GM12878 (cell line): Measurements from ENCODE around the gene ICE2. TPM values are rescaled to one million over a fixed set of nuclear protein-coding genes. Genes with fewer than 3 reads are reported as not detected.

ENCODE experiments used
- ATAC-seq: fragments of 200-7000 bp; cut with Tn5 transposase; 3 replicates; pipeline ENCODE4 v1.9.1; 2020; ENCODE audit warnings: mild to moderate bottlenecking, moderate library complexity
- BruUV-seq: library from RNA; stranded (reverse); fragments of 400-500 nt; replicated peaks from 2 replicates; lab custom pipeline; 2021; lab: Mats Ljungman, UMichigan
- CTCF ChIA-PET: fragments of 300-600 bp; sonication (Branson Sonifier 250); formaldehyde crosslinking; extraction: SDS; loops from one replicate; lab custom pipeline; 2021; ENCODE audit warnings: inconsistent platforms; lab: Yijun Ruan, JAX
- POLR2A ChIA-PET: fragments of 350-600 bp; formaldehyde crosslinking; extraction: SDS; loops from one replicate; lab custom pipeline; 2021; ENCODE audit warnings: inconsistent platforms; lab: Charles Lee
- RAD21 ChIA-PET: fragments of 300-600 bp; sonication (Branson Sonifier 250); formaldehyde crosslinking; loops from one replicate; lab custom pipeline; 2023; ENCODE audit warnings: antibody characterized with exemption; ENCODE audit not compliant: unreplicated experiment; lab: Charles Lee
- SMC1A ChIA-PET: fragments of 300-600 bp; sonication (Branson Sonifier 250); formaldehyde crosslinking; loops from one replicate; lab custom pipeline; 2023; ENCODE audit not compliant: unreplicated experiment, uncharacterized antibody; lab: Charles Lee
- DNase-seq: peaks from one replicate; pipeline ENCODE4 v3.0.0-alpha.2; 2011; ENCODE audit warnings: low read depth, low spot score
- FAIRE-seq: peaks from 3 replicates; lab custom pipeline; 2011; peaks lifted over from hg19 to GRCh38; lab: Jason Lieb, UNC
- H2AFZ ChIP-seq: 2 replicates; pipeline ENCODE4 v1.6.0; 2011; ENCODE audit warnings: low read depth, low read length, control low read depth; ENCODE audit not compliant: control insufficient read depth
- H3K27ac ChIP-seq: 2 replicates; pipeline ENCODE4 v1.5.1; 2011; ENCODE audit warnings: control low read depth; ENCODE audit not compliant: control insufficient read depth, insufficient read depth
- H3K27me3 ChIP-seq, 2 experiments: replicated peaks in 1 of 2; 2 replicates each; pipeline versions ENCODE4 v1.6.0 to v1.6.1; 2011; ENCODE audit warnings: low read length in 1 of 2; ENCODE audit not compliant: control insufficient read depth in 2 of 2, insufficient read depth in 2 of 2
- H3K36me3 ChIP-seq, 2 experiments: 2 replicates each; pipeline ENCODE4 v1.5.1; 2011; ENCODE audit warnings: low read length in 1 of 2; ENCODE audit not compliant: control insufficient read depth in 2 of 2, insufficient read depth in 2 of 2
- H3K4me1 ChIP-seq: 2 replicates; pipeline ENCODE4 v1.6.1; 2011; ENCODE audit warnings: mild to moderate bottlenecking, low read length, moderate library complexity, mixed read lengths; ENCODE audit not compliant: control insufficient read depth, insufficient read depth
- H3K4me2 ChIP-seq: 2 replicates; pipeline ENCODE4 v1.6.0; 2011; ENCODE audit warnings: control low read depth; ENCODE audit not compliant: control insufficient read depth, insufficient read depth
- H3K4me3 ChIP-seq: fragments of 200-600 bp; sonication (generic); 2 replicates; pipeline ENCODE4 v1.5.1; 2016
- H3K79me2 ChIP-seq: 2 replicates; pipeline ENCODE4 v1.6.0; 2011; ENCODE audit warnings: low read length; ENCODE audit not compliant: control insufficient read depth, insufficient read depth
- H3K9ac ChIP-seq: 2 replicates; pipeline ENCODE4 v1.8.0; 2011; ENCODE audit warnings: low read length, control low read depth, mixed read lengths; ENCODE audit not compliant: control insufficient read depth, insufficient read depth
- H3K9me3 ChIP-seq: replicated peaks from 3 replicates; pipeline ENCODE4 v1.5.1; 2011; ENCODE audit warnings: mild to moderate bottlenecking, low read length; ENCODE audit not compliant: control insufficient read depth, insufficient read depth
- H4K20me1 ChIP-seq: 2 replicates; pipeline ENCODE4 v1.6.0; 2011; ENCODE audit not compliant: control insufficient read depth, insufficient read depth
- CHD4 ChIP-seq: fragments of 200-600 bp; sonication (generic); IDR thresholded peaks from 2 replicates; pipeline ENCODE4 v1.6.1; 2016; ENCODE audit warnings: mild to moderate bottlenecking
- E4F1 ChIP-seq: fragments of 450-650 bp; IDR thresholded peaks from 2 replicates; pipeline ENCODE4 v1.6.1; 2018; ENCODE audit warnings: borderline replicate concordance, mild to moderate bottlenecking; ENCODE audit not compliant: partially characterized antibody
- ETV6 ChIP-seq, 2 experiments: fragments of 450-650 bp in 1 of 2; IDR thresholded peaks in 1 of 2; conservative IDR thresholded peaks in 1 of 2; 2 replicates each; pipeline ENCODE4 v1.6.1; 2014; ENCODE audit warnings: antibody characterized with exemption in 1 of 2, borderline replicate concordance in 1 of 2, low read depth in 1 of 2, mild to moderate bottlenecking in 1 of 2, moderate library complexity in 1 of 2
- NKRF ChIP-seq: fragments of 450-650 bp; conservative IDR thresholded peaks from 2 replicates; pipeline ENCODE4 v1.6.1; 2017; ENCODE audit warnings: mild to moderate bottlenecking, moderate library complexity
- NR2C2 ChIP-seq: IDR thresholded peaks from 2 replicates; pipeline ENCODE4 v1.6.1; 2011; ENCODE audit warnings: borderline replicate concordance, low read depth; ENCODE audit not compliant: control insufficient read depth, insufficient read length
- POLR2A ChIP-seq: IDR thresholded peaks from 2 replicates; pipeline ENCODE4 v1.6.1; 2011; ENCODE audit warnings: low read depth, mild to moderate bottlenecking, low read length
- POLR2AphosphoS5 ChIP-seq: IDR thresholded peaks from 2 replicates; pipeline ENCODE4 v1.6.1; 2011; ENCODE audit warnings: mild to moderate bottlenecking, low read length, inconsistent platforms
- RAD21 ChIP-seq: IDR thresholded peaks from 2 replicates; pipeline ENCODE4 v1.6.1; 2011; ENCODE audit warnings: mild to moderate bottlenecking, low read depth, low read length, moderate library complexity; ENCODE audit not compliant: insufficient read depth
- RBBP5 ChIP-seq: fragments of 200-600 bp; sonication (generic); conservative IDR thresholded peaks from 2 replicates; pipeline ENCODE4 v1.6.1; 2016
- SMAD1 ChIP-seq: fragments of 450-650 bp; IDR thresholded peaks from 2 replicates; pipeline ENCODE4 v1.6.1; 2018; ENCODE audit warnings: mild to moderate bottlenecking, low read depth; ENCODE audit not compliant: partially characterized antibody
- SRF ChIP-seq, 2 experiments: IDR thresholded peaks; 2 replicates each; pipeline ENCODE4 v1.6.1; 2011; ENCODE audit warnings: low read depth in 2 of 2, low read length in 2 of 2, mild to moderate bottlenecking in 1 of 2, moderate library complexity in 1 of 2
- SUZ12 ChIP-seq: fragments of 200-600 bp; sonication (generic); IDR thresholded peaks from one replicate; pipeline ENCODE4 v1.6.1; 2018; ENCODE audit warnings: antibody characterized with exemption, mild to moderate bottlenecking; ENCODE audit not compliant: unreplicated experiment
- ZBTB4 ChIP-seq: fragments of 450-650 bp; formaldehyde crosslinking; IDR thresholded peaks from 2 replicates; pipeline ENCODE4 v1.4.0; 2022; ENCODE audit warnings: mild to moderate bottlenecking, moderate library complexity
- WGBS: methylation state at CpG from one replicate; pipeline ENCODE4 v1.1.6; 2016; ENCODE audit warnings: low lambda C conversion rate; ENCODE audit not compliant: insufficient replicate concordance, insufficient coverage; ENCODE audit errors: missing lambda C conversion rate; 5-methylcytosine and 5-hydroxymethylcytosine counted together
- in situ Hi-C: fragments of 300-500 bp; cut with MboI; formaldehyde crosslinking; loops from 9 replicates; pipeline ENCODE4 v1.14.3; 2018; ENCODE audit warnings: mixed read lengths
- intact Hi-C: fragments of 100-400 bp; cut with micrococcal nuclease; formaldehyde crosslinking; loops from one replicate; pipeline ENCODE4 v1.14.2; 2022; ENCODE audit not compliant: unreplicated experiment
- polyA plus RNA-seq, 11 experiments: library from polyadenylated mRNA; depleted of rRNA in 4 of 11; unstranded in 6 of 11; stranded (reverse) in 5 of 11; fragments of >200 nt; fragmentation: Nextera tagmentation in 4 of 11; fragmentation: Illumina TruSeq in 1 of 11; extraction: Ambion mirVana in 4 of 11; extraction: Trizol in 1 of 11; gene quantifications; 1 replicate in 1 of 11; 2 replicates in 10 of 11; pipeline versions ENCODE4 v1.2.1 to v1.2.3, GENCODE V29; 2011 to 2016; ENCODE audit warnings: inconsistent platforms in 2 of 11, missing spikeins in 2 of 11, low read depth in 1 of 11
- total RNA-seq, 4 experiments: library from RNA; depleted of rRNA in 3 of 4; stranded (reverse); fragments of >200 nt in 3 of 4; fragmentation: Illumina TruSeq in 1 of 4; extraction: Trizol in 1 of 4; gene quantifications; 2 replicates each; pipeline versions ENCODE4 v1.2.1 to v1.2.3, GENCODE V29; 2013 to 2021
- TF ChIP-seq, protein P1 (sequence below): IDR thresholded peaks from 2 replicates; pipeline ENCODE4 v1.6.1; 2012; ENCODE audit warnings: low read length, inconsistent platforms
- TF ChIP-seq, protein P2 (sequence below): IDR thresholded peaks from 2 replicates; pipeline ENCODE4 v1.6.1; 2011; ENCODE audit warnings: low read depth, mild to moderate bottlenecking, low read length, moderate library complexity, borderline replicate concordance; ENCODE audit errors: extremely low read depth

The ICE2 gene
- total and polyA plus RNA-seq, 10 of the 15 experiments (the other 5 are each of a cell fraction or from before 2014, with no cell fraction given), result 14.2 to 62.0 (median 44.9) TPM

DNA sequence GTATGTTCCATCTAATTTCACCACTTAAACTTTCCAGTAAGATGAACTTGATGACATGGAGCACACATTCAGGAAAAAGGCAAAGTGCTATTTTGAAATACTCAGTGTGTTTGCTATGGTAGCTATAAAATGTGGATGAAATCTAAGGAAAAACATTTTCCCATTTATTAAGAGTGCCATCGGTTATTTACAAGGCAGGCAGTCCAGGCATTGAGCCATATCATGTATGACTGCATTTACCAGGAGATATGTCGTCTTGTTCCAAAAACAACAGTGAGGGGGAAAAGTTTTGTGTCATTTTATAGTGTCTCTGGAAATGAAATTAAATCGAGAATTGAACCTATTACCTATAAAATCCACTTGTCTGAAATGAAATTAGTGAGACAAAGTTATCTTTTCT, 94.9 kb downstream of the ICE2 start:
- H3K9me3 ChIP-seq, result no peaks in the 10 kb centered on the region
- WGBS, result 96% methylated on average over 3 of the region's 3 CpGs
- no peaks in the 10 kb centered on the region for H3K4me1 ChIP-seq
- ChIA-PET RAD21 (no interaction called here), POLR2A (no interaction called here), SMC1A (no interaction called here), CTCF (interaction anchor here (1.1 kb wide), 1 partner anchor 10 kb away, joined by 3 read pairs; no protein-coding TSS in a partner anchor)
- FAIRE-seq (no peak), ATAC-seq (no peak), DNase-seq (no peak)
- no peaks in the 10 kb centered on the region for H3K27me3 ChIP-seq
- H3K79me2 ChIP-seq, result peaks cover 9% of the 10 kb centered on the region
- intact Hi-C loops, result no loop called here
- BruUV-seq, result no TSS peak
- H3K4me2 ChIP-seq, result no peak overlapping the region
- no peak overlapping the region for H3K9ac ChIP-seq
- H3K4me3 ChIP-seq, result no peak overlapping the region
- in situ Hi-C loops, result no loop called here
- no peak overlapping the region for H3K27ac ChIP-seq
- H4K20me1 ChIP-seq, result no peaks in the 10 kb centered on the region; the same call in 1 of the 2 replicates
- peaks cover 0 to 10% of the 10 kb centered on the region in 2 experiments for H3K36me3 ChIP-seq
- no peak overlapping the region for H2AFZ ChIP-seq
- TF ChIP-seq ETV6 (conservative IDR thresholded peaks at IDR 0.05 in 1 of 2, IDR thresholded peaks at IDR 0.05 in 1 of 2; ENCODE audit: borderline replicate concordance in 1 of 2, low read depth in 1 of 2), result no peak
- no peak for TF ChIP-seq NKRF
- no peak for TF ChIP-seq ZBTB4 (CRISPR knock-in tag)
- TF ChIP-seq SMAD1, result no peak
- TF ChIP-seq, protein P1, sequence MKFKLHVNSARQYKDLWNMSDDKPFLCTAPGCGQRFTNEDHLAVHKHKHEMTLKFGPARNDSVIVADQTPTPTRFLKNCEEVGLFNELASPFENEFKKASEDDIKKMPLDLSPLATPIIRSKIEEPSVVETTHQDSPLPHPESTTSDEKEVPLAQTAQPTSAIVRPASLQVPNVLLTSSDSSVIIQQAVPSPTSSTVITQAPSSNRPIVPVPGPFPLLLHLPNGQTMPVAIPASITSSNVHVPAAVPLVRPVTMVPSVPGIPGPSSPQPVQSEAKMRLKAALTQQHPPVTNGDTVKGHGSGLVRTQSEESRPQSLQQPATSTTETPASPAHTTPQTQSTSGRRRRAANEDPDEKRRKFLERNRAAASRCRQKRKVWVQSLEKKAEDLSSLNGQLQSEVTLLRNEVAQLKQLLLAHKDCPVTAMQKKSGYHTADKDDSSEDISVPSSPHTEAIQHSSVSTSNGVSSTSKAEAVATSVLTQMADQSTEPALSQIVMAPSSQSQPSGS, result no peak
- no peak for TF ChIP-seq NR2C2
- TF ChIP-seq POLR2AphosphoS5, result no peak
- TF ChIP-seq SRF (IDR thresholded peaks at IDR 0.05; ENCODE audit: low read depth in 2 of 2, low read length in 2 of 2), result no peak
- TF ChIP-seq RAD21, result no peak
- TF ChIP-seq CHD4, result no peak
- TF ChIP-seq E4F1, result no peak
- no peak for TF ChIP-seq POLR2A
- TF ChIP-seq SUZ12, result no peak
- TF ChIP-seq, protein P2, sequence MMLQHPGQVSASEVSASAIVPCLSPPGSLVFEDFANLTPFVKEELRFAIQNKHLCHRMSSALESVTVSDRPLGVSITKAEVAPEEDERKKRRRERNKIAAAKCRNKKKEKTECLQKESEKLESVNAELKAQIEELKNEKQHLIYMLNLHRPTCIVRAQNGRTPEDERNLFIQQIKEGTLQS, result no peak
- TF ChIP-seq RBBP5, result no peak
